GM18505 (cell line): Measurements from ENCODE around the gene NAXE.

Experiments
- ATAC-seq: cut with Tn5 transposase; IDR thresholded peaks from one replicate; pipeline ENCODE4 v1.9.1; 2021; ENCODE audit not compliant: unreplicated experiment
- POLR2A ChIP-seq: IDR thresholded peaks from 4 replicates; pipeline ENCODE4 v1.6.1; 2011; ENCODE audit warnings: borderline replicate concordance; ENCODE audit not compliant: insufficient read depth, insufficient read length; ENCODE audit errors: extremely low read depth

NAXE gene

DNA sequence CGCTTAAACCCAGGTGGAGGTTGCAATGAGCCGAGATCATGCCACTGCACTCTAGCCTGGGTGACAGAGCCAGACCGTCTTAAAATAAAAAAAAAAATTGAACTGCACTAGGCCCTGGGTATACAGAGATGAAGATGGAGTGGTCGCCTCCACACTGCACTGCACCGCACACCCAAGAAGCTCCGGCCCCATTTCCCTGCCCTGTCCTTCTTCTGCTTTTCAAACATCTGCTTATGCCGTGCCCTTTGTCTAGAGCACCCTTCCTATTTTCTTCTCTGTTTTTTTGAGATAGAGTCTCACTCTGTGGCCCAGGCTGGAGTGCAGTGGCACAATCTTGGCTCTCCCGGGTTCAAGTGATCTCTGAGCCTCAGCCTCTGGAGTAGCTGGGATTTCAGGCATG is 36.6 kb upstream of the NAXE start:
- no peak for TF ChIP-seq POLR2A
- no peak for ATAC-seq

- no peak for ATAC-seq
- TF ChIP-seq POLR2A, result no peak
Measured at GRCh38 chr1:156555715-156556114, 35.9 kb upstream of the NAXE start.

DNA sequence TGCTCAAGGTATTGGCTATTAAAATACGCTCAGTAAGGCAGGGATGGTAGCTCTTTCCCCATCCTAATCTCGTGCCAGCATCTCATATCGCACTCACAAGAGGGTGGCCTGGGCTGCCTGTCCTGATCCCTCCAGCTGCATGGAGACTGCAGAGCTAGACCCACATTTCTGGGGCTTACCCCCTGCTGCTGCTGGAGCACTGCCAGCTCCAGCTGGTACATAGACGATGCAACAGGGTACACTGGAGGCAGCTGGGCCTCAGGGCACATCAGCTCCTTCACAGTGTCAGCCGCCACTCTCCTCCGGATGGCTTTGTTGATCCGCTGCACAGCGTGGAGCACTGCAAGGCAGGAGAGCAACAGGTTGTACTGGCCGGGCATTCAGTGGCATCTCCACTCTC is 35.2 kb upstream of the NAXE start:
- TF ChIP-seq POLR2A, result no peak
- no peak for ATAC-seq

DNA sequence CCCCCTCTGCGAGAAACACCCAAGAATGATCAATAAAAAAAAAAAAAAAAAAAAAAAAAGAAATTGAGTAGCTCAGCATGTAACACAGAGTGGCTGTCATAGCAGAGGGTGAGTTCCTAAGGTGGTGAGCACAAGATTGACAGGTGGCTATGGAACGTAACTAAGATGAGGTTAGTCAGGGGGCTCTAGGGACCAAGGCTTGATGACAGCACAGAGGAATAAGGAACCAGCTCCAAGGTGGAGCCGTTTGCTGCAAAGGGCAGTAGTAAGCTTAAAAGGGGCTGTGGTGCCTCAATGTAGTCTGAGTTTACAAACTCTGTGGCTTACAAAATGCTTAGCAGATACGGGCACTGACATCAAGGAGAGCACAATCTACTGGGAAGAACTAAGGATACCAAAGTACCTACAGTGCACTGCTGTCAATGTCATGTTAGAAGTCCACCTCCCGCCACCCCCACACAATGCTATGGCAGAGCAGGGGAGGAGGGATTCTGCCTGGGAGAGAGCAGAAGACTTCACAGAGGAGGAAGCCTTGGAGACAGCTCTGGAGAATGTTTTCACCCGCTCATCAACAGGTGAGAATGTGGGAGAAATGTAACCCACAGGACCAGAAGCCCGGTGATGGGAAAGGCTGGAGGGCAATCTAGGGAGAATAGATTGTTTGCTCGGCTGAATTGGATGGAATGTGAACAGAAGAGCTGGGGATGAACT is 32.3 kb upstream of the NAXE start:
- no peak for TF ChIP-seq POLR2A
- ATAC-seq, result no peak

- TF ChIP-seq POLR2A, result no peak
Measured at GRCh38 chr1:156559797-156560385, 31.7 kb upstream of the NAXE start.

GRCh38 chr1:156560585-156561163 is 30.9 kb upstream of the NAXE start:
- no peak for TF ChIP-seq POLR2A
- ATAC-seq, result no peak

More at GRCh38 chr1:156559797-156560385, 31.7 kb upstream of the NAXE start:
- no peak for ATAC-seq

DNA sequence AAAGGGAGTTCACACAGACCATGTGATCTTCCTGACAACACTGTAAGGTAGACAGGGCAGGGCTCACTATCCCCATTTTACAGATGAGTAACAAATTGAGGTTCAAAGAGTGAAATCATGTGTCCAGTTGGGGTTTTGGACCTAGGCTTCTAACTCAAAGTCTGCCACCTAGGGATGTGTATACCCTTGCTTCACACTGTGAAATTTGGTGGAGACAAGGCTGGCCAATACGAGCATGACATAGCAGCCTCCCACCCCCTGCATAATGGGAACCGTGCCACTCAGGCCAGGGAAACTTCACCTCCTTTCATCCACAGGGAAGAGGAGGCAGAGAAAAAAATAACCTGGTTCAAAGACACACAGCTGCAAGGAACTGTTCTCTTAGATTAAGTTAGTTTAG is 26.1 kb upstream of the NAXE start:
- ATAC-seq, result no peak

DNA sequence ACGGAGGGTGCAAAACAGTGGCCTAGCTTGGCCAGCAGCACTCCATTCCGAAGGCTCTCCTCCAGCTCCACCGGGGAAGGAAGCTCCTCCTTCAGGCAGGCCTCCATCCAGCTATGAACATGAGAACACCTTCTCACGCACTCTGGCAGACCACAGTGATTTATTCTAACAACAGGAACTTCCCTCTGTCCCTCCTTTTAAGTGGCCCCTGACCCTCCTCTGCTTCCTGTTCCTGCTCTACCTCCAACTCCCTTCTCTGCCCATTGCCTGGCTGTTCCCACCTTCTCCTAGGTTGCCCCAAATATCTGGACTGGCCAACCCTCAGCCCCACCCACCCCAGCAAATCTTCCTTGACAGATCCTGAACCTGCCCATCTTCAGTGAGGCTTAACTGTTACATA is 25.1 kb upstream of the NAXE start:
- TF ChIP-seq POLR2A, result no peak
- no peak for ATAC-seq

More for the DNA sequence above, 26.1 kb upstream of the NAXE start:
- TF ChIP-seq POLR2A, result no peak

DNA sequence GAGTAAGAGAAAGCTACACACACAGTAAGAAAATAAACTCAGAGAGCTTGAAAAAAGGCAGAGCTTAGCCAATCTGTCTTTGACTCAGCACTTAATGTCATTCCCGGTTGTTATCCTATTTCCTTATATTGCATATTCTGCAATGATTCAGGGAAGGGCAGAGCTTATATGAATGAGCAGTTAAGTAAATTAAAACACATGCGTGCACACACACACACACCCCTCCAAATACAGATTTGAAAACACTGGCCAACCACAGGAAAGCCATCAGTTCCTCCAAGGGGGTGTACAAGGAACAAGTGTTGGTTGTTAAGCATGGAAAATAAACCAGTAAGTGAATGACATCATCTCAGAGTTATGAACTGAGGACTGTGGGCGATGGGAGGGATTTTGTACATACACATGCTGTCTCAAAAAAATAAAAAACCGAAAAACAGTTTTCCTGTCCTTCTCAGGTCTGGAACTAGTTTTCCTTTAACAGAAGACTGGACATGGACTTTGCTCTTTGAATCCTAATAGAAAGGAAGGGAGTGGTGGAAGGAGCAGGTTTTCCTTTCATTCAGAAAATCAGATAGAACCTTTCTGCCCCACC is 20.2 kb upstream of the NAXE start:
- no peak for ATAC-seq

GRCh38 chr1:156571919-156572662 is 19.5 kb upstream of the NAXE start, which contains the start of gene IQGAP3:
Gene IQGAP3, minus strand, starts transcription at chr1:156572565. Its CDS starts 36 bp downstream, at chr1:156572529.
- no peak for ATAC-seq
- no peak for TF ChIP-seq POLR2A

More for the DNA sequence above, 20.2 kb upstream of the NAXE start:
- TF ChIP-seq POLR2A, result no peak

DNA sequence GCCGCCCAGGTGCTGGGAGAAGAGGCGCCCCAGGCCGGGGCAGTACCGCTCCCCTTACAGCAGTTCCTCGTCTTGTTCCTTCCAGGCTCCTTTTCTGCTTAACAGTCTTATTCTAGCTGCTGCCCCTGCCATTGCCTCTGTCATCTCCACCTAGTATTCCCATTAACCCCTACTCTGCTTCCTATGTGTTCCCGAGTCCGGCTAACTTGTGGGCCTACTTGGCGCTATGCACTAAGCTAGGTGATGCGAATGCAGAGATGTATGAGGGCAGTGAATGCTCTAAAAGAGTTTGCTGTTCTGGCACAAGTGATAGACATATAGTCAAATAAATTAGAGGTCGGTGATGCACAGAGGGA is 18.9 kb upstream of the NAXE start:
- TF ChIP-seq POLR2A, result no peak
- ATAC-seq, result no peak

DNA sequence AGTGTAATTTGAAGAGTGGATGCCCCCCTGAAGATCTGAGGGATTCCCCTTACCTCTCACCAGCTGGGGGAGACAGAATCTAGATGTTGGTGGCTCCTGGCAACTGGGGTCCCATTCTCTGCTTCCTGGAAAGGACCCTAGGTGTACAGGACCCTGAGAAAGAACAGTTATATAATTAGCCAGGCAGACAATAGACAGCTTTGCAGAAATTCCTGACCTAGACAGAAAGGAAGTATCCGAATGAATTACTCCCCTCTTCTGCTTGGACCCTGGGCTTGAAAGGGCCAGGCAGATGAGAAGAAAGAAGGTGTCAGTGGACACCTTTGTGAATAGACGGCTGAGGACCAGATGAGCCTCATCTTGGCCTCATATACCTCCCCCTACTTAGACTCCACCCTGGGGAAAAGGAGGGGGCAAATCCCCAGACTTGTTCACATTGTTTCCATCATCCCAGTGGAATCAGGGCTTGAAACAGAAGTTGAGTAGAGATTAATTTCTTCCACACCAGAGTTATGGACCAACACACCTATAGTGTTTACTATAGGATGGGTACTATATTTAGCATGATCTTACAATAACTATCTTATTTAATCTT is 17.4 kb upstream of the NAXE start:
- ATAC-seq, result no peak
- no peak for TF ChIP-seq POLR2A

- no peak for ATAC-seq
- TF ChIP-seq POLR2A, result no peak
Measured at GRCh38 chr1:156577550-156577949, 14.0 kb upstream of the NAXE start.
